COLO829 (cell line): ENCODE data around the gene STK4.
A peak's percentile ranks its signal among the peaks of the same experiment; 100 is the strongest.

Source experiments
- DNase-seq: peaks from one replicate; pipeline ENCODE4 v3.0.0; 2012; ENCODE audit warnings: low spot score

Gene STK4

GRCh38 chr20:45087097-45087790 is 120.9 kb downstream of the STK4 start:
- no peak for DNase-seq

- no peak for DNase-seq
Measured at GRCh38 chr20:45087814-45088213, 121.5 kb downstream of the STK4 start.

GRCh38 chr20:45088247-45088646 is 121.9 kb downstream of the STK4 start:
- no peak for DNase-seq

GRCh38 chr20:45090481-45090880 is 124.2 kb downstream of the STK4 start:
- no peak for DNase-seq

GRCh38 chr20:45091366-45091765 is 125.1 kb downstream of the STK4 start:
- no peak for DNase-seq

GRCh38 chr20:45092898-45093297 is 126.6 kb downstream of the STK4 start:
- DNase-seq = no peak

GRCh38 chr20:45094201-45094600 is 127.9 kb downstream of the STK4 start:
- no peak for DNase-seq

GRCh38 chr20:45094864-45095574 is 128.7 kb downstream of the STK4 start:
- no peak for DNase-seq

- DNase-seq = peak; percentile 75
Measured at GRCh38 chr20:45095805-45096238, 129.5 kb downstream of the STK4 start.

- DNase-seq = no peak
Measured at GRCh38 chr20:45096781-45097180, 130.5 kb downstream of the STK4 start.

GRCh38 chr20:45097485-45098102 is 131.3 kb downstream of the STK4 start:
- DNase-seq = no peak

GRCh38 chr20:45098103-45098773 is 131.9 kb downstream of the STK4 start:
- no peak for DNase-seq

GRCh38 chr20:45100563-45101245 is 134.4 kb downstream of the STK4 start, which contains the start of gene KCNS1:
Gene KCNS1, minus strand, starts transcription at chr20:45101127. Its CDS starts 1,891 bp downstream, at chr20:45099236.
- DNase-seq = no peak

- DNase-seq = no peak
Measured at GRCh38 chr20:45101333-45101850, 135.1 kb downstream of the STK4 start.

- DNase-seq = no peak
Measured at GRCh38 chr20:45103072-45103471, 136.8 kb downstream of the STK4 start.

GRCh38 chr20:45104786-45105185 is 138.5 kb downstream of the STK4 start:
- DNase-seq = peak; percentile 86

GRCh38 chr20:45105317-45105716 is 139.0 kb downstream of the STK4 start:
- DNase-seq = no peak

GRCh38 chr20:45109634-45110033 is 143.3 kb downstream of the STK4 start:
- no peak for DNase-seq

- DNase-seq = no peak
Measured at GRCh38 chr20:45110301-45110700, 144.0 kb downstream of the STK4 start.

- no peak for DNase-seq
Measured at GRCh38 chr20:45111285-45111684, 145.0 kb downstream of the STK4 start.

GRCh38 chr20:45111799-45112471 is 145.6 kb downstream of the STK4 start:
- no peak for DNase-seq
